Brain pericyte (primary cell): ENCODE results near the gene EPHA2.

Experiments used
- DNase-seq: peaks from one replicate; pipeline ENCODE4 v3.0.0-alpha.2; 2012; ENCODE audit warnings: low read depth, low spot score

EPHA2 gene

GRCh38 chr1:16149702-16150488 is 6.0 kb downstream of the EPHA2 start:
- DNase-seq = no peak

- DNase-seq = no peak
Observed at GRCh38 chr1:16149146-16149545, 6.7 kb downstream of the EPHA2 start.

GRCh38 chr1:16148329-16149092 is 7.4 kb downstream of the EPHA2 start:
- DNase-seq = no peak

GRCh38 chr1:16147156-16147926 is 8.5 kb downstream of the EPHA2 start:
- no peak for DNase-seq

GRCh38 chr1:16146279-16147155 is 9.4 kb downstream of the EPHA2 start:
- DNase-seq = peak; percentile 79

- no peak for DNase-seq
Observed at GRCh38 chr1:16145662-16146278, 10.1 kb downstream of the EPHA2 start.

- DNase-seq = no peak
Observed at GRCh38 chr1:16145030-16145661, 10.7 kb downstream of the EPHA2 start.

GRCh38 chr1:16144325-16145029 is 11.4 kb downstream of the EPHA2 start:
- DNase-seq = no peak

- no peak for DNase-seq
Observed at GRCh38 chr1:16143566-16144324, 12.1 kb downstream of the EPHA2 start.

GRCh38 chr1:16143005-16143565 is 12.8 kb downstream of the EPHA2 start:
- no peak for DNase-seq

- no peak for DNase-seq
Observed at GRCh38 chr1:16142383-16142995, 13.4 kb downstream of the EPHA2 start.

GRCh38 chr1:16141573-16142336 is 14.1 kb downstream of the EPHA2 start:
- peak; percentile 33 for DNase-seq

GRCh38 chr1:16140068-16140596 is 15.7 kb downstream of the EPHA2 start:
- no peak for DNase-seq

GRCh38 chr1:16139473-16139962 is 16.4 kb downstream of the EPHA2 start:
- no peak for DNase-seq

- DNase-seq = no peak
Observed at GRCh38 chr1:16138772-16139221, 17.1 kb downstream of the EPHA2 start.

GRCh38 chr1:16137890-16138467 is 17.9 kb downstream of the EPHA2 start:
- DNase-seq = no peak
